LHCN-M2 (cell line): ENCODE results near the gene TMEM179. TPM values are rescaled to one million over a fixed set of nuclear protein-coding genes. Genes with fewer than 3 reads are reported as not detected.
"Not testable (repeated sequence)": the region's sequence is repeated elsewhere in the genome, so short reads cannot be mapped to it uniquely, and the experiment has no call there.

ENCODE experiments used
- DNase-seq: peaks from one replicate; pipeline ENCODE4 v3.0.0-alpha.2; 2012; ENCODE audit warnings: low read depth
- polyA plus RNA-seq: library from polyadenylated mRNA; unstranded; fragments of >200 nt; gene quantifications from one replicate; pipeline ENCODE4 v1.2.1, GENCODE V29; 2012; ENCODE audit warnings: missing spikeins
- total RNA-seq: library from RNA; depleted of rRNA; stranded (reverse); fragments of >200 nt; gene quantifications from 2 replicates; pipeline ENCODE4 v1.2.3, GENCODE V29; 2014; rRNA removed

Gene TMEM179
- total RNA-seq: not detected in 2 replicates
- 0.06 TPM for polyA plus RNA-seq

GRCh38 chr14:104604458-104605449 lies at the start of gene TMEM179:
Gene TMEM179 (minus strand): TSS chr14:104604772. CDS start chr14:104604741, 31 bp downstream.
- DNase-seq: no peak

- no peak for DNase-seq
Observed at GRCh38 chr14:104654119-104654518, 49.5 kb upstream of the TMEM179 start.

GRCh38 chr14:104653130-104653920 lies 48.8 kb upstream of the TMEM179 start:
- not testable (repeated sequence) for DNase-seq

GRCh38 chr14:104652386-104652785 lies 47.8 kb upstream of the TMEM179 start:
- no peak for DNase-seq

- no peak for DNase-seq
Observed at GRCh38 chr14:104651876-104652260, 47.3 kb upstream of the TMEM179 start.

GRCh38 chr14:104650981-104651875 lies 46.7 kb upstream of the TMEM179 start:
- DNase-seq: no peak

- DNase-seq: peak; percentile 35
Observed at GRCh38 chr14:104650057-104650980, 45.7 kb upstream of the TMEM179 start.

GRCh38 chr14:104647467-104648043 lies 43.0 kb upstream of the TMEM179 start:
- DNase-seq: no peak

- DNase-seq: no peak
Observed at GRCh38 chr14:104644656-104645378, 40.2 kb upstream of the TMEM179 start.

- no peak for DNase-seq
Observed at GRCh38 chr14:104644091-104644635, 39.6 kb upstream of the TMEM179 start.

GRCh38 chr14:104643306-104643705 lies 38.7 kb upstream of the TMEM179 start:
- no peak for DNase-seq

GRCh38 chr14:104642540-104642868 lies 37.9 kb upstream of the TMEM179 start:
- no peak for DNase-seq

GRCh38 chr14:104641753-104642539 lies 37.4 kb upstream of the TMEM179 start:
- no peak for DNase-seq

GRCh38 chr14:104640681-104641080 lies 36.1 kb upstream of the TMEM179 start:
- no peak for DNase-seq

- peak; percentile 34 for DNase-seq
Observed at GRCh38 chr14:104639885-104640548, 35.4 kb upstream of the TMEM179 start.

GRCh38 chr14:104639471-104639870 lies 34.9 kb upstream of the TMEM179 start:
- no peak for DNase-seq

GRCh38 chr14:104638927-104639450 lies 34.4 kb upstream of the TMEM179 start:
- no peak for DNase-seq
